ENCODE measurements around the gene GCSAML.

The GCSAML gene

DNA sequence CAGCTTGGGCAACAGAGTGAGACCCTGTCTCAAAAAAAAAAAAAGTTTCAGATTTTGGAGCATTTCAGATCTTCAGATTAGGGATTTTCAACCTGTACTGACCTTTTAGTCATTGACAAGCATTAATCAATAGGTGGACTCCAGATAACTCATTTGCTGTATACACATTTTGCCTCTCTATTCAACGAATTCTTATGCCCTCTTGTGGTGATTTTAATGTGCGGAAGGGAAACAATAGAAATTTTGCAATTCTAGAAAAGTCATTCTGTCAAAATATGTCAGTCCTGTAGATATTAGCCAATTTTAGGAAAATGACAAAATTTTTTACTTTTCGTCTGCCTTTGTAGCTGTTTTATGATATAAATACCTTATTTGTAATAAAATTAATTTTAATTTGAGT, 27.6 kb downstream of the GCSAML start:
- Histone ChIP-seq H3K4me1 (ENCODE audit: low read length) (peaks cover 8% of the 10 kb centered on the region), H3K27me3 (ENCODE audit: low read depth, low read length) (no peaks in the 10 kb centered on the region), H3K9me3 (ENCODE audit: insufficient read depth, low read length) (no peaks in the 10 kb centered on the region), H3K27ac (ENCODE audit: low read length) (no peak overlapping the region), H3K36me3 (replicated peaks; ENCODE audit: low read depth, low read length) (no peaks in the 10 kb centered on the region), H3K4me3 (ENCODE audit: low read length) (no peak overlapping the region), H2AFZ (ENCODE audit: low read depth, low read length) (no peak overlapping the region), H3K79me2 (ENCODE audit: low read length) (no peaks in the 10 kb centered on the region), H4K20me1 (ENCODE audit: insufficient read depth, low read length) (no peaks in the 10 kb centered on the region), H3K4me2 (ENCODE audit: low read length) (peak overlapping the region; percentile 21; the same call in 1 of the 2 replicates), H3K9ac (ENCODE audit: low read length) (no peak overlapping the region)
- TF ChIP-seq EZH2phosphoT487 (IDR thresholded peaks at IDR 0.05; ENCODE audit: low read depth) = no peak
- TF ChIP-seq, protein P1, sequence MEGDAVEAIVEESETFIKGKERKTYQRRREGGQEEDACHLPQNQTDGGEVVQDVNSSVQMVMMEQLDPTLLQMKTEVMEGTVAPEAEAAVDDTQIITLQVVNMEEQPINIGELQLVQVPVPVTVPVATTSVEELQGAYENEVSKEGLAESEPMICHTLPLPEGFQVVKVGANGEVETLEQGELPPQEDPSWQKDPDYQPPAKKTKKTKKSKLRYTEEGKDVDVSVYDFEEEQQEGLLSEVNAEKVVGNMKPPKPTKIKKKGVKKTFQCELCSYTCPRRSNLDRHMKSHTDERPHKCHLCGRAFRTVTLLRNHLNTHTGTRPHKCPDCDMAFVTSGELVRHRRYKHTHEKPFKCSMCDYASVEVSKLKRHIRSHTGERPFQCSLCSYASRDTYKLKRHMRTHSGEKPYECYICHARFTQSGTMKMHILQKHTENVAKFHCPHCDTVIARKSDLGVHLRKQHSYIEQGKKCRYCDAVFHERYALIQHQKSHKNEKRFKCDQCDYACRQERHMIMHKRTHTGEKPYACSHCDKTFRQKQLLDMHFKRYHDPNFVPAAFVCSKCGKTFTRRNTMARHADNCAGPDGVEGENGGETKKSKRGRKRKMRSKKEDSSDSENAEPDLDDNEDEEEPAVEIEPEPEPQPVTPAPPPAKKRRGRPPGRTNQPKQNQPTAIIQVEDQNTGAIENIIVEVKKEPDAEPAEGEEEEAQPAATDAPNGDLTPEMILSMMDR (IDR thresholded peaks at IDR 0.05; ENCODE audit: low read depth, low read length) = peak; percentile 86

DNA sequence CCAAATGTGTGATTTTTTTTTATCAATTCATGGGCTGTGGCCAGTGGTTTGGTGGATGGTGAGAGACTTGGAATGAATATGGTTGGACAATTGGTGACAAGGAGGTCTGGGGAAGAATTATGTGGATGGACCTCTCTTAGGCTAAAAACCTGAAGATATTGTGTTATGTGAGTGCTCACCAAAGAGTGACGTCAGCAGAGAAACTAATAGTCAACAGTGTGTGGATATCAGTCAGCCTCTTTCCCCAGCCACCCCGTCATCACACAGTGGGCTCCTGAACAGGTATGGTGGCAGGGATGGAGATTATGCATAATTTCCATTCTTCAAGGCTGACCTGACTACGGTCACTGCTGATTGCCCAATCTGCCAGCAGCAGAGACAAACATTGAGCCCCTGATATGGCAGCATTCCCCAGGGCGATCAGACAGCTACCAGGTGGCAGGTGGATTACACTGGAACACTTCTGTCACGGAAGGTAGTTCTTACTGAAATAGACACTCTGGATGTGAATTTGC, 30.1 kb downstream of the GCSAML start:
- Histone ChIP-seq H3K36me3 (replicated peaks; ENCODE audit: low read depth, low read length) (no peaks in the 10 kb centered on the region), H3K79me2 (ENCODE audit: low read length) (no peaks in the 10 kb centered on the region), H4K20me1 (ENCODE audit: insufficient read depth, low read length) (no peaks in the 10 kb centered on the region), H2AFZ (ENCODE audit: low read depth, low read length) (no peak overlapping the region), H3K27me3 (ENCODE audit: low read depth, low read length) (peaks cover 7% of the 10 kb centered on the region; the same call in 1 of the 2 replicates), H3K27ac (ENCODE audit: low read length) (no peak overlapping the region), H3K4me3 (ENCODE audit: low read length) (no peak overlapping the region), H3K4me1 (ENCODE audit: low read length) (peaks cover 8% of the 10 kb centered on the region), H3K4me2 (ENCODE audit: low read length) (no peak overlapping the region), H3K9me3 (ENCODE audit: insufficient read depth, low read length) (no peaks in the 10 kb centered on the region), H3K9ac (ENCODE audit: low read length) (no peak overlapping the region)
- TF ChIP-seq, protein P1 (IDR thresholded peaks at IDR 0.05; ENCODE audit: low read depth, low read length) = no peak
- no peak for TF ChIP-seq EZH2phosphoT487 (IDR thresholded peaks at IDR 0.05; ENCODE audit: low read depth)

DNA sequence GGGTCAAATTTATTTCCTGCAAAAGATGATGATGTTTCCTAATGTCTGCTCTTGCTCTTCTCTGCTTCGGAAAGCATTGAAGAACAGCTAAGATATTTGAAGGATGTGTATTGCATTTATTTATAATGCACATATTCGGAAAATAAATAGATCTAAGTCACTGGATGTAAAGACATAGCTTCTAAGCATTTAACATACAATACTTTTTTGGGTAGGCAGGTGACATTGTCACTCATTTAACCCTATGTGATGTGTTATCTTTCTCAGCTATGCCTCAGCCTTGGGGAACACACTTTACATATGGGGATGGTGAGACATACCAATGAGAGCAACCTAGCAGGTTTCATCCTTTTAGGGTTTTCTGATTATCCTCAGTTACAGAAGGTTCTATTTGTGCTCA, 39.1 kb downstream of the GCSAML start, which contains the start of gene OR2G2:
Gene OR2G2 (plus strand): TSS at position 301 of the 400 bp plus-strand sequence. CDS start 0 bp downstream, at position 301.
- no peak within 1 kb of the TSS for H3K4me3 ChIP-seq (ENCODE audit: low read length)
- no peaks in the 10 kb centered on the region for H3K36me3 ChIP-seq (replicated peaks; ENCODE audit: low read depth, low read length)
- H2AFZ ChIP-seq (ENCODE audit: low read depth, low read length) = no peak within 1 kb of the TSS
- no peaks in the 10 kb centered on the region for H4K20me1 ChIP-seq (ENCODE audit: insufficient read depth, low read length)
- no peak for TF ChIP-seq EZH2phosphoT487 (IDR thresholded peaks at IDR 0.05; ENCODE audit: low read depth)
- TF ChIP-seq, protein P1 (IDR thresholded peaks at IDR 0.05; ENCODE audit: low read depth, low read length) = no peak
- H3K4me1 ChIP-seq (ENCODE audit: low read length) = no peaks in the 10 kb centered on the region
- H3K9ac ChIP-seq (ENCODE audit: low read length) = no peak within 1 kb of the TSS
- no peak within 1 kb of the TSS for H3K4me2 ChIP-seq (ENCODE audit: low read length)
- no peak within 1 kb of the TSS for H3K27ac ChIP-seq (ENCODE audit: low read length)
- H3K27me3 ChIP-seq (ENCODE audit: low read depth, low read length) = peaks cover 7% of the 10 kb centered on the region; the same call in 1 of the 2 replicates
- H3K79me2 ChIP-seq (ENCODE audit: low read length) = no peaks in the 10 kb centered on the region
- H3K9me3 ChIP-seq (ENCODE audit: insufficient read depth, low read length) = no peaks in the 10 kb centered on the region

DNA sequence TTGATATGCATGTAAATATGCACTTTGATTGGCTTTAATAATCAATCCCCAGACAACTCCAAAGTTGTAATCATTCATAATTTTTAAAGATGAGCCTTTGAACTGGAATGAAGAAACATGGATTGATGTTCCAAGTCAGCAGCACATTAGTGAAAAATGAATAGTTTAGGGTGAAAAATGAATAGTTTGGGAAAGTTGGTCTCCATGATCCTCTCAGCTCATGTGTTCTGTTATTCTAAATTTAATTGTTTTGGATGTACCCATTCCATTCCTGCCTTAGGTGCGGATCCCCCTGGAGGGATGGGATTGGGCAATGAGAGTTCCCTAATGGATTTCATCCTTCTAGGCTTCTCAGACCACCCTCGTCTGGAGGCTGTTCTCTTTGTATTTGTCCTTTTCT, 56.4 kb downstream of the GCSAML start, which contains the start of gene OR2G3:
Gene OR2G3 (plus strand): TSS at position 301 of the 400 bp plus-strand sequence. CDS start 0 bp downstream, at position 301.
- TF ChIP-seq, protein P1 (IDR thresholded peaks at IDR 0.05; ENCODE audit: low read depth, low read length) = no peak
- TF ChIP-seq EZH2phosphoT487 (IDR thresholded peaks at IDR 0.05; ENCODE audit: low read depth) = no peak

More for the DNA sequence above, 56.4 kb downstream of the GCSAML start, which contains the start of gene OR2G3:
- Histone ChIP-seq H4K20me1 (ENCODE audit: insufficient read depth, low read length) (no peaks in the 10 kb centered on the region), H3K4me2 (ENCODE audit: low read length) (no peak within 1 kb of the TSS), H3K27me3 (ENCODE audit: low read depth, low read length) (peaks cover 16% of the 10 kb centered on the region; the same call in 1 of the 2 replicates), H3K27ac (ENCODE audit: low read length) (no peak within 1 kb of the TSS), H3K79me2 (ENCODE audit: low read length) (no peaks in the 10 kb centered on the region), H3K4me1 (ENCODE audit: low read length) (no peaks in the 10 kb centered on the region), H3K9me3 (ENCODE audit: insufficient read depth, low read length) (no peaks in the 10 kb centered on the region), H3K36me3 (replicated peaks; ENCODE audit: low read depth, low read length) (no peaks in the 10 kb centered on the region), H3K9ac (ENCODE audit: low read length) (no peak within 1 kb of the TSS), H3K4me3 (ENCODE audit: low read length) (no peak within 1 kb of the TSS), H2AFZ (ENCODE audit: low read depth, low read length) (no peak within 1 kb of the TSS)
